ENCODE data around the gene SCNN1B. TPM values are rescaled to one million over a fixed set of nuclear protein-coding genes. Genes with fewer than 3 reads are reported as not detected.

The SCNN1B gene
- total RNA-seq, 2 donors from 2014 or later, result not detected

DNA sequence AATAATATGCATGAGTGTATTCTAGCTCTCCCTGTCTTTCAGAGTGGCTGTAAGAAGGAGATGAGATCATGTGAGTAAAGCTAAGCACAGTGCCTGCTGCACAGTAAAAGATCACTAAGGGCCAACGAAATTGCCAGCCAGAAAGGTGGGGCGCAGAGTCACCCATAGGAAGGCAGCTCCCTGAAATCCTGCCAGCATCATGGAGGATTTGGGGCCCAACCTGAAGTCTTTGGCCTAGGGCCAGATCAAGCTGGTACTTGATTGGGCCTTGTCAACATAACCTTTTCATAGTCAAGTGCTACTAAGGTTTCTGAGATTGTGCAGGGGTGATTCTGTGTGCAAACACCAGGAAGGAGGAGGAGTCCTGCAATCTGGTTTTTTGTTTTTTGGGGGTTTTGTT, 16.5 kb downstream of the SCNN1B start:
- Histone ChIP-seq H3K27ac (ENCODE audit: low read depth, low read length) (no peak overlapping the region), H3K4me1 (ENCODE audit: control insufficient read depth, insufficient read depth, low read length) (no peaks in the 10 kb centered on the region), H3K9ac (ENCODE audit: extremely low read depth, low read length, poor library complexity, severe bottlenecking) (no peak overlapping the region), H3K4me3 (ENCODE audit: low read length) (no peak overlapping the region), H3K36me3 (ENCODE audit: control insufficient read depth, insufficient read depth, low read length) (no peaks in the 10 kb centered on the region), H3K9me3 (ENCODE audit: control insufficient read depth, low read length) (no peaks in the 10 kb centered on the region), H3K27me3 (ENCODE audit: control insufficient read depth, insufficient read depth, low read length, poor library complexity, severe bottlenecking) (no peaks in the 10 kb centered on the region)
- H3K4me3 Mint-ChIP-seq, result no peak overlapping the region
- WGBS, 2 experiments (ENCODE audit: insufficient coverage in 1 of 2, insufficient read length in 1 of 2), result 88 to 100% methylated on average over 2 of the region's 2 CpGs
- DNase-seq, result no peak
- no peaks in the 10 kb centered on the region for H3K9me3 Mint-ChIP-seq
- H3K27me3 Mint-ChIP-seq (ENCODE audit: insufficient read depth), result no peaks in the 10 kb centered on the region
- H3K36me3 Mint-ChIP-seq (ENCODE audit: low read depth), result no peaks in the 10 kb centered on the region
- H3K4me1 Mint-ChIP-seq, result no peaks in the 10 kb centered on the region
- H3K27ac Mint-ChIP-seq, result no peak overlapping the region
- TF ChIP-seq, protein P1, sequence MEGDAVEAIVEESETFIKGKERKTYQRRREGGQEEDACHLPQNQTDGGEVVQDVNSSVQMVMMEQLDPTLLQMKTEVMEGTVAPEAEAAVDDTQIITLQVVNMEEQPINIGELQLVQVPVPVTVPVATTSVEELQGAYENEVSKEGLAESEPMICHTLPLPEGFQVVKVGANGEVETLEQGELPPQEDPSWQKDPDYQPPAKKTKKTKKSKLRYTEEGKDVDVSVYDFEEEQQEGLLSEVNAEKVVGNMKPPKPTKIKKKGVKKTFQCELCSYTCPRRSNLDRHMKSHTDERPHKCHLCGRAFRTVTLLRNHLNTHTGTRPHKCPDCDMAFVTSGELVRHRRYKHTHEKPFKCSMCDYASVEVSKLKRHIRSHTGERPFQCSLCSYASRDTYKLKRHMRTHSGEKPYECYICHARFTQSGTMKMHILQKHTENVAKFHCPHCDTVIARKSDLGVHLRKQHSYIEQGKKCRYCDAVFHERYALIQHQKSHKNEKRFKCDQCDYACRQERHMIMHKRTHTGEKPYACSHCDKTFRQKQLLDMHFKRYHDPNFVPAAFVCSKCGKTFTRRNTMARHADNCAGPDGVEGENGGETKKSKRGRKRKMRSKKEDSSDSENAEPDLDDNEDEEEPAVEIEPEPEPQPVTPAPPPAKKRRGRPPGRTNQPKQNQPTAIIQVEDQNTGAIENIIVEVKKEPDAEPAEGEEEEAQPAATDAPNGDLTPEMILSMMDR (conservative IDR thresholded peaks at IDR 0.05), result no peak

DNA sequence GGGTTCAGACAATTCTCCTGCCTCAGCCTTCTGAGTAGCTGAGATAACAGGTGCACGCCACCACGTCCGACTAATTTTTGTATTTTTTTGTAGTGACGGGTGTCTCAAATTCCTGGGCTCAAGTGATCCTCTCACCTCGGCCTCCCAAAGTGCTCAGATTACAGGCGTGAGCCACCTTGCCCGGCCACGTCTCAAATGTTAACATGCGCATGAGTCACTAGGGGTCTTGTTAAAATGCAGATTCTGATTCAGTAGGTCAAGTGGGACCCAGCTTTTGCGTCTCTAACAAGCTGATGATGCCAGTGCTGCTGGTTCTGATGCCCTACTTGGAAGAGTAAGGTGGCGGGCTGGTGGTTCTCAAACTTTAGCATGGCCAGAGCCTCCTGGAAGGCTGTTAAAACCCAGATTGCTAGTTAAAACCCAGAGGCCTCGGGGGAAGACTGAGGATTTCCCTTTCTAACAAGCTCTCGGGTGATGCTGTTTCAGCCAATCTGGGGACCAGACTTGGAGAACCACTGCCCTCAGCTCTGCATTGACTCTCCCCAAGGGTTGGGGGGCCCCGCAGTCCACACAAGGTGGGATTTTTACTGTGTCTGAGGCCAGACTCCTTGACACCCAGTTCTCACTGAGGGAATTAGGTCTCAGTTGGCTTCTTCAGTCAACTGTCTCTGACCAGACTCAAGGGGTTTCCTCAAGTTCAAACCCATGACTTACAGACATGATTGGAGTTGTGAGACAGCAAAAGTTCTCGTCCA, 17.9 kb downstream of the SCNN1B start:
- H3K27ac Mint-ChIP-seq, result peak overlapping the region; percentile 10
- TF ChIP-seq, protein P1 (conservative IDR thresholded peaks at IDR 0.05), result no peak
- Histone ChIP-seq H3K9ac (ENCODE audit: extremely low read depth, low read length, poor library complexity, severe bottlenecking) (no peak overlapping the region), H3K9me3 (ENCODE audit: control insufficient read depth, low read length) (no peaks in the 10 kb centered on the region), H3K4me1 (ENCODE audit: control insufficient read depth, insufficient read depth, low read length) (no peaks in the 10 kb centered on the region), H3K36me3 (ENCODE audit: control insufficient read depth, insufficient read depth, low read length) (no peaks in the 10 kb centered on the region), H3K27me3 (ENCODE audit: control insufficient read depth, insufficient read depth, low read length, poor library complexity, severe bottlenecking) (no peaks in the 10 kb centered on the region), H3K27ac (ENCODE audit: low read depth, low read length) (no peak overlapping the region), H3K4me3 (ENCODE audit: low read length) (no peak overlapping the region)
- no peaks in the 10 kb centered on the region for H3K36me3 Mint-ChIP-seq (ENCODE audit: low read depth)
- H3K27me3 Mint-ChIP-seq (ENCODE audit: insufficient read depth), result peaks cover 2% of the 10 kb centered on the region
- no peaks in the 10 kb centered on the region for H3K9me3 Mint-ChIP-seq
- no peak overlapping the region for H3K4me3 Mint-ChIP-seq
- DNase-seq, result no peak
- peaks cover 6% of the 10 kb centered on the region for H3K4me1 Mint-ChIP-seq
- 82 to 86% methylated on average over 14 to 15 of the region's 15 CpGs for WGBS, 2 experiments (ENCODE audit: insufficient coverage in 1 of 2, insufficient read length in 1 of 2)

DNA sequence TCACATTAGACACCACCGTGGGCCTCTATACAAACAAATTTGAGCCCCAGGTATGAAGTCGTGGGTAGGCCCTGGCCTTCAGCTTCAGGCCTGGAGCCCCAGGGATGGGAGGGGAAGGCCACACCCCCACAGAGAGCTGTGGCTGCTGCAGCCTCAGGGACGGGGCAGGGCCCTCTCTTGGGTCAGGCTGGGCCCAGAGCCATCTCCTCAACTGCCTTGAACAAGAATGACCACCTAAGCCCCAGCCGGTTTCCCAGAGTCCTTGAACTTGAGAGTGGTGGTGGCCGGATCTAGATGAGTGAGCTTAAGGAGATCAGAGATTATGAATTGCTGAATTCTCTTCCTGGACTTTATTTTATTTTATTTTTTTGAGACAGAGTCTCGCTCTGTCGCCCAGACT, 18.6 kb downstream of the SCNN1B start:
- Mint-ChIP-seq H3K27ac (no peak overlapping the region), H3K4me3 (no peak overlapping the region), H3K4me1 (peaks cover 8% of the 10 kb centered on the region), H3K9me3 (no peaks in the 10 kb centered on the region), H3K27me3 (ENCODE audit: insufficient read depth) (peaks cover 2% of the 10 kb centered on the region), H3K36me3 (ENCODE audit: low read depth) (no peaks in the 10 kb centered on the region)
- Histone ChIP-seq H3K9me3 (ENCODE audit: control insufficient read depth, low read length) (no peaks in the 10 kb centered on the region), H3K4me3 (ENCODE audit: low read length) (no peak overlapping the region), H3K4me1 (ENCODE audit: control insufficient read depth, insufficient read depth, low read length) (no peaks in the 10 kb centered on the region), H3K27ac (ENCODE audit: low read depth, low read length) (no peak overlapping the region), H3K36me3 (ENCODE audit: control insufficient read depth, insufficient read depth, low read length) (no peaks in the 10 kb centered on the region), H3K9ac (ENCODE audit: extremely low read depth, low read length, poor library complexity, severe bottlenecking) (no peak overlapping the region), H3K27me3 (ENCODE audit: control insufficient read depth, insufficient read depth, low read length, poor library complexity, severe bottlenecking) (no peaks in the 10 kb centered on the region)
- 82 to 94% methylated on average over 3 to 7 of the region's 7 CpGs for WGBS, 2 experiments (ENCODE audit: insufficient coverage in 1 of 2, insufficient read length in 1 of 2)
- DNase-seq, result no peak
- TF ChIP-seq, protein P1 (conservative IDR thresholded peaks at IDR 0.05), result no peak
